Large intestine (tissue), 12 donors: ENCODE results near the gene RPE65. TPM values are rescaled to one million over a fixed set of nuclear protein-coding genes. Genes with fewer than 3 reads are reported as not detected.
"Not testable (repeated sequence)": the region's sequence is repeated elsewhere in the genome, so short reads cannot be mapped to it uniquely, and the experiment has no call there.

Experiments
- DNase-seq, 2 donors: peaks; one replicate each; pipeline versions ENCODE4 v3.0.0 to v3.0.0-alpha.2; 2013
- H3K27ac ChIP-seq: one replicate; pipeline ENCODE4 v1.5.1; 2013; ENCODE audit warnings: low read length
- H3K27me3 ChIP-seq: 2 replicates; pipeline ENCODE4 v1.6.1; 2013; ENCODE audit warnings: low read length; ENCODE audit not compliant: control insufficient read depth, insufficient read depth
- H3K36me3 ChIP-seq: 2 replicates; pipeline ENCODE4 v1.6.1; 2013; ENCODE audit warnings: low read length; ENCODE audit not compliant: control insufficient read depth, insufficient read depth
- H3K4me1 ChIP-seq: one replicate; pipeline ENCODE4 v1.6.1; 2013; ENCODE audit warnings: low read length; ENCODE audit not compliant: control insufficient read depth, insufficient read depth
- H3K4me3 ChIP-seq: one replicate; pipeline ENCODE4 v1.5.1; 2013; ENCODE audit warnings: low read length
- H3K9me3 ChIP-seq: one replicate; pipeline ENCODE4 v1.6.1; 2013; ENCODE audit warnings: mild to moderate bottlenecking, low read depth, low read length, moderate library complexity; ENCODE audit not compliant: control insufficient read depth
- WGBS: methylation state at CpG from one replicate; pipeline ENCODE4 v1.1.5; 2013; ENCODE audit warnings: low lambda C conversion rate; ENCODE audit not compliant: insufficient coverage; 5-methylcytosine and 5-hydroxymethylcytosine counted together
- long read RNA-seq, 11 donors: transcript quantifications; one replicate each; lab custom pipeline, GENCODE V29; 2026
- polyA plus RNA-seq: library from polyadenylated mRNA; unstranded; fragments of 120-200 nt; gene quantifications from one replicate; pipeline ENCODE4 v1.2.1, GENCODE V29; 2013

Gene RPE65
- polyA plus RNA-seq = 1.2 TPM
- long read RNA-seq, donor 1 = 0 reads
- long read RNA-seq, donor 2 = 0 reads
- long read RNA-seq, donor 3 = 0 reads
- long read RNA-seq, donor 4 = 0 reads
- long read RNA-seq, donor 5 = 0 reads
- long read RNA-seq, donor 6 = 0 reads
- long read RNA-seq, donor 7, partial matches to known transcripts = 0 of 1 reads
- long read RNA-seq, donor 7, other reads (novel, unspliced or antisense) = 0 of 1 reads
- long read RNA-seq, donor 8 = 0 reads
- long read RNA-seq, donor 9 = 0 reads
- long read RNA-seq, donor 10 = 0 reads
- long read RNA-seq, donor 11, partial matches to known transcripts = 0 of 1 reads
- long read RNA-seq, donor 11, other reads (novel, unspliced or antisense) = 0 of 1 reads

DNA sequence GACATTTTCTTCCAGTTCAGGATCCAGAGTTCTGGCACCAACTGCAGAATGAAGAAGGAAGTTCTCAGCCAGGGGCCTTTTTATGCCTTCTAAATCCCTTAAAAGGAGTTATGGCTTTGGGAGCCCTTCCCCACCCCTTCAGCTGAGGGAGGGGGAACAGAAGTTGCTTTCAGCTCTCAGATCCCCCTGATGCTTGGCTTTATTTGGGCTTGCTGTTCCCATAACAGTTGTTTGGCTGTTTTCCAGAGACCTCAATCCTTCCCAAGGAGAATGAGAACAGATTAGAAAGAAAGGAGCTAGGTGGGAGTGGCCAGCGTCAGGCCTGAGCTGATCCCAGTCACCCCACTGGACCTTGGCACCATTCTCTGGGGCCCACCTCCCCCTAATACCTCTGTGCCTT lies at the start of gene RPE65:
TSS of gene RPE65 (minus strand) at position 54 of the 400 bp plus-strand sequence. CDS start at position 5, 49 bp downstream.
- H3K4me3 ChIP-seq = no peak within 1 kb of the TSS
- H3K9me3 ChIP-seq = no peaks in the 10 kb centered on the region
- no peaks in the 10 kb centered on the region for H3K36me3 ChIP-seq
- peak; percentile 16 to 53 for DNase-seq
- H3K27me3 ChIP-seq = no peaks in the 10 kb centered on the region
- H3K4me1 ChIP-seq = peaks cover 2% of the 10 kb centered on the region
- no peak within 1 kb of the TSS for H3K27ac ChIP-seq
- no CpG with 5 or more reads among the region's 1 CpG for WGBS

DNA sequence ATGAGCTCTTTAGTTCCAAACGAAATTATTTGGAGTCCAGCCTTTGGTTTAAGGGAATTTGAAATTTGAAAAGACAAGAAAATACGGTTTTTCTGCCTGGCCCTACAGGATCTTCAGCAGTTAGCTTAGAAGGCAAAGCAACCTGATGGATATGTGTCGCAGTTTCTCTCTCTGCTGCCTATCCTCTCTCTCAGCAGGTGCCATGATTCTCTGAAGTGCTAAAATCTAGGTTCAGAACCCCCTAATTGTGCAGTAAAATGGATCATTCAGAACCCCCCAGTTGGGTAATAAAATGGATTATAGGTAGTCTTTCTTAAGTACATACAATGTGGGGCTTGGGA lies 47.6 kb upstream of the RPE65 start:
- WGBS = no CpG with 5 or more reads among the region's 3 CpGs

DNA sequence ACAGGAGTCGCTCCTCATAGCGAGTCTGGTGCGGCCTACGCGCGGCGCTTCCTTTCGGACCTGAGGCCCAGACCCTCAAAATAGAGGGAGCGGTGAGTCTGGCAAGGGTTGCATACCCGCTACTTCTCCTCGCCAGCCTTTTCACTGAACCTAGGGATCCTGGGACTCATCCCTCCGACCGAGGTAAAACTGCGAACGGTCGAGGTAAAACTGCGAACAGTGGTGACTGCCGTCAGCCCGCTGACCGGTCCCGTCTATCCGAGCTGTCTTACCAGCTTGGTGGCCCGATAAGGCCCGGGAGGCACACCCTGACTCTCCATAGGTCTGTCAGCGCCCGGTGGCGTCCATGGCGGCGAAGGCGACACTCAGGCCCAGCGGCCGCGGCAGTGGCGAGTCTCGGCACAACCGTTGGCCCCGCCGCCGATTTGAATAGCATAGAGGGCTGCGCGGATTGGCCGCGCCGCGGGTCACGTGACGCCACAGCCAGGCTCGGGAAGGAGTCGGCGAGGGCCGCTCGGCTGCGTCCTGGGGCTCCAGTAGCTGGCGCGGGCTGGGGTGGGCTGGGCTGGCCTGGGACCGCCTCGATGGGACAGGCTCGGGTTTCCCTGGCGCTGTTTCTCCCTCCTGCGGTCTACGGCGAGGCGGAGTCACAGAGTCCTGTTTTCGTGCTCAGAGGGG lies 47.1 kb upstream of the RPE65 start, which contains the start of gene DEPDC1:
TSS of gene DEPDC1 (minus strand) at position 403 of the 678 bp plus-strand sequence. CDS start at position 320, 83 bp downstream.
- peak within 1 kb of the TSS; percentile 28 for H3K27ac ChIP-seq
- DNase-seq = peak; percentile 93 to 94
- no peaks in the 10 kb centered on the region for H3K9me3 ChIP-seq
- no peaks in the 10 kb centered on the region for H3K27me3 ChIP-seq
- no peaks in the 10 kb centered on the region for H3K4me1 ChIP-seq
- H3K36me3 ChIP-seq = no peaks in the 10 kb centered on the region
- no CpG with 5 or more reads among the region's 64 CpGs for WGBS
- peak within 1 kb of the TSS; percentile 84 for H3K4me3 ChIP-seq

More for the DNA sequence above, 47.6 kb upstream of the RPE65 start:
- Histone ChIP-seq H3K4me3 (peak overlapping the region; percentile 84), H3K4me1 (no peaks in the 10 kb centered on the region), H3K9me3 (no peaks in the 10 kb centered on the region), H3K36me3 (no peaks in the 10 kb centered on the region), H3K27ac (peak overlapping the region; percentile 28), H3K27me3 (no peaks in the 10 kb centered on the region)
- no peak for DNase-seq

DNA sequence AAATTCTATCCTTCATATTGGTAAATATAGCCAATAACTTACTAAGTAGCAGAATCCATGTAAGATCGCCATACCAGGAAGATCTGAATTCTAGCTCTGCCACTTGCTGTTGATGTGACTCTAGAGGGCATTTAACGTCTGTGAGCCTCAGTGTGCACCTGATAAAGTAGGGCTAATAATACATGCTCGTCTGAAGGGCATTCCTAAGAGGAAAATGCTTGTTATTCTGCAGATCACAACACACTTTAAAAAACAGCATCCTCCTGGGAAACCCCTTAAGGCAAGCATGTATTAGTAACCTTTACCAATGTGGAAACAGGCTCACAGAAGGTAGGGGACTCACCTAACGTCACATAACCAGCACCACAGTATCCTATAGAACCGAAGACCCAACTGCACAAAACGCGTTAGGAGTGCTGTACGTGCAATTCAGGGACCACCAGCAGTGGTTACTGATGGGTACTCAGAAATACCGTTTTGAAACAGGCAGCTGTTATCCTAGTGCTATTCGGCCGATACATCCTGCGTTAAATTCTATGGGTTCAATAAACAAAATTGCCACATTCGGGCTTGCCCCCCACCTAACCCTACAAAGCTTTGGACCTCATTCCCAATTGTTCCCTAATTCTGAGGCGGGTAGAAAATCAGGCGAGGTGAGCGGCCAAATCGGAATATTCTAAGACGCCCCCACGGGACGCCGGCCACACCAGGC lies 46.4 kb upstream of the RPE65 start:
- DNase-seq = no peak
- Histone ChIP-seq H3K9me3 (no peaks in the 10 kb centered on the region), H3K27me3 (no peaks in the 10 kb centered on the region), H3K36me3 (no peaks in the 10 kb centered on the region), H3K4me1 (no peaks in the 10 kb centered on the region), H3K27ac (no peak overlapping the region), H3K4me3 (peak overlapping the region; percentile 84)
- no CpG with 5 or more reads among the region's 21 CpGs for WGBS

DNA sequence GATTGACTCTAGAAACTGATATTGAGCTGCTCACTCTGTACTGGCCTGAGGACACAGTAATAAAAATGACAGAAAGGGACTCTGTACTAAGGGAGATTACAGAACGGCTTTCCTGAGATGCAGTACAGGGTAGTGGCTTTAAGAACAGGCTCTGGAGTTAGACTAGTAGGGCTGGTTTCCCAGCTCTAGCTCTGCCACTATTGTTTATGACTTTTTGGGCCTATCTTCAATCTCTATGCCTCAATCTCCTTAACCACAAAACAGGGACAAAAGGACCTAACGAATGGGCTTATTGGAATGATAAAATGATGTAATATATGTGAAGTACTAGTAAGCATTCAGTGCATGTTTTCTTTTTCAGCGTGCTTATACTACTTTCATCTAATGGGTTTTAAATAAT lies 45.8 kb upstream of the RPE65 start:
- H3K36me3 ChIP-seq = no peaks in the 10 kb centered on the region
- H3K4me1 ChIP-seq = no peaks in the 10 kb centered on the region
- H3K9me3 ChIP-seq = no peaks in the 10 kb centered on the region
- peak; percentile 22 to 73 for DNase-seq
- no peak overlapping the region for H3K4me3 ChIP-seq
- H3K27me3 ChIP-seq = no peaks in the 10 kb centered on the region
- 17% methylated on average over 1 of the region's 3 CpGs for WGBS
- H3K27ac ChIP-seq = no peak overlapping the region

DNA sequence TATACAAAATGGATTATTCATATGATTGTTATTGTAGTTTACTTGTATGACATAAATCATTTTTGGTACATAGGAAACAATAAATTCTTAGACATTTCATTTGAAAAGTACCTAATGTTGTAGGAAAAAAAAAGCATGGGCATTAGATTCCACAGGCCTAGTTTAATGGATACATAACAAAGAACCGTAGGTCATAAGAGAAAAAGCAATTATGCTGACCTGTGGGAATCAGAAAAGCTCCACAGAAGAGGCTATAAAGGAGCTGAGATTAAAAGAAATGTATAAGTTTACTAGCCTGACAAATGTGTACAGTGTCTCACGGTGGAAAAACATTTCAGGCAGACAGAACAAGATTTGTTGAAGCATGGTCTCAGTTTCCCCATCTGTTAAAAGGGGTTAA lies 43.4 kb upstream of the RPE65 start:
- H3K36me3 ChIP-seq = no peaks in the 10 kb centered on the region
- DNase-seq = no peak
- no peaks in the 10 kb centered on the region for H3K4me1 ChIP-seq
- no peaks in the 10 kb centered on the region for H3K27me3 ChIP-seq
- no peak overlapping the region for H3K27ac ChIP-seq
- no peaks in the 10 kb centered on the region for H3K9me3 ChIP-seq
- no peak overlapping the region for H3K4me3 ChIP-seq
- 100% methylated on average over 1 of the region's 2 CpGs for WGBS

DNA sequence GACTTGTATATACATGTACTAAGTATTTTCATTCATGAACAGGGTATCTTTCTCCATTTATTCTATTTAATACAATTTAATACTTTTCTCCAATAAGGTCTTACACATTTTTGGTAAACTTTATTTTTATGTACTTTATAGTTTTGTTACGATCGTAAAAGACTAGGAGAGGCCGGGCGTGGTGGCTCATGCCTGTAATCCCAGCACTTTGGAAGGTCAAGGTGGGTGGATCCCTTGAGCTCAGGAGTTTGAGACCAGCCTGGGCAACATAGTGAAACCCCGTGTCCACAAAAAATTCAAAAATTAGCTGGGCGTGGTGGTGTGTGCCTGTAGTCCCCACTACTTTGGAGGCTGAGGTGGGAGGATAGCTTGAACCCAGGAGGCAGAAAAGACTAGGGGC lies 42.5 kb upstream of the RPE65 start:
- H3K9me3 ChIP-seq, H3K27me3 ChIP-seq, H3K27ac ChIP-seq, H3K36me3 ChIP-seq, H3K4me3 ChIP-seq, DNase-seq, H3K4me1 ChIP-seq: not testable (repeated sequence)
- 48% methylated on average over 3 of the region's 6 CpGs for WGBS

DNA sequence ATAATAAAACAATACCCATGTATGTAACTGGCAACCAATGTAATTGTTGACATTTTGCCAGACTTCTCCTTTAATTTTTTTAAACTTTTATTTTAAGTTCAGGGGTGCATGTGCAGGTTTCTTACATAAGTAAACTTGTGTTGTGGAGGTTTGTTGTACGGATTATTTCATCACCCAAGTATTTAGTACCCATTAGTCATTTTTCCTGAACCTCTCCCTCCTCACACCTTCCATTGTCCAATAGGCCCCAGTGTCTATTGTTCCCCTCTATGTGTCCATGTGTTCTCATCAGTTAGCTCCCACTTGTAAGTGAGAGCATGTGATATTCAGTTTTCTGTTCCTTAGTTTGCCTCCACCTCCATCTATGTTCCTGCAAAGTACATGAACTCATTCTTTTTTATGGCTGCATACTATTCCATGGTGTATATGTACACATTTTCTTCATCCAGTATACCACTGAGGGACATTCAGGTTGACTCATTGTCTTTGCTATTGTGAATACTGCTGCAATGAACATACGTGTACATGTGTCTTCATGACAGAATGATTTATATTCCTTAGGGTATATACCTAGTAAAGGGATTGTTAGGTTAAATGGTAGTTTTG lies 40.4 kb upstream of the RPE65 start:
- H3K9me3 ChIP-seq = no peaks in the 10 kb centered on the region
- no peak overlapping the region for H3K4me3 ChIP-seq
- H3K36me3 ChIP-seq = no peaks in the 10 kb centered on the region
- no peak overlapping the region for H3K27ac ChIP-seq
- no peaks in the 10 kb centered on the region for H3K4me1 ChIP-seq
- DNase-seq = no peak
- WGBS = 100% methylated on average over 1 of the region's 2 CpGs
- no peaks in the 10 kb centered on the region for H3K27me3 ChIP-seq

DNA sequence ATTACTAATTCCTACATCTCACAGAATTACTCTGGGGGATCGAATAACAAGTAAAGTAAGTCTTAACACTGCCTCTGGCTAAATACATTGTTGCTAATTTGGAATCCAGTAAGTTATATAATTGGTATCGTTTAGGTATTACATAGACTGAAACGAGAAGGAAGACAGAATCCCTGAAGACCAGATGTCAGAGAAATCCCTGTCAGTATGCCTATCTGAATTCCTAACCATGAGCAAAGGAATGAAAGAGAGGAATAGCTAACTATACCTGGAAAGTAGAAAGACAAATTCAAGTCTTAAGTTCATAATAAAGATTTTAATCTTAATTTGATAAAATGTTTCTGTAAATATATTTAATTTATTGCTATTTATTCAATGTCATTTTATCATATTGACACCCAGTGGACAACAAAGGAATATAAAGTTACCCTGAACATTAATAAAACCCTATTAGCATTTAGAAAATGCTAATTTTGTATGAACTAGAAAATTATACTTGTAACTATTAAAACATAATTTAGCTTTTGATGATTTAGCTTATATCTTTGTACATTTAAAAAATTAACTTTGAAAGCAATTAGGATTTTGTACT lies 35.8 kb upstream of the RPE65 start:
- no peak overlapping the region for H3K27ac ChIP-seq
- H3K4me3 ChIP-seq = no peak overlapping the region
- H3K4me1 ChIP-seq = no peaks in the 10 kb centered on the region
- no peaks in the 10 kb centered on the region for H3K27me3 ChIP-seq
- 100% methylated on average over 2 of the region's 3 CpGs for WGBS
- DNase-seq = no peak
- H3K36me3 ChIP-seq = peaks cover 6% of the 10 kb centered on the region
- no peaks in the 10 kb centered on the region for H3K9me3 ChIP-seq

DNA sequence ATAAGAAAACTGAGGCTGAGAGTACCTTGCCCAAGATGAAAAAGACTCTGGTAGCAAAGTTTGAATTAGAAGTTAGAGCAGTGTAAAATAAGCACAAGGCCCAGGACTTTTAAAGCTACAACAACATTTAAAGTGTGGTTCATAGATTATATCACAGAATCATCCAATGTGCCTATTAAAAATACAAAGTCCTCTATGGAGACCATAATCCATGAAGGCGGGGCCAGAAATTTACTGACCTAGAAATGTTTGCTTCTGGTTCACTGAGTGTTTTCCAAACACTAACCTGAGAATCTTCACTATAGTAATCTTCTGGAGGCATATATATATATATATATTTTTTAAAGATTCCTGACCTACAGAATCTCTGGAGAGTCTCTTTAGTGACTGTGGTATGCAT lies 34.9 kb upstream of the RPE65 start:
- WGBS = no CpG with 5 or more reads among the region's 1 CpG
- no peaks in the 10 kb centered on the region for H3K4me1 ChIP-seq
- H3K27me3 ChIP-seq = no peaks in the 10 kb centered on the region
- H3K27ac ChIP-seq = no peak overlapping the region
- peaks cover 6% of the 10 kb centered on the region for H3K36me3 ChIP-seq
- H3K9me3 ChIP-seq = no peaks in the 10 kb centered on the region
- H3K4me3 ChIP-seq = no peak overlapping the region
- no peak for DNase-seq
